Mesendoderm (in vitro differentiated cells): ENCODE measurements around the gene VOPP1.

Experiments used
- DNase-seq: peaks from one replicate; pipeline ENCODE4 v3.0.0; 2013
- H2AK5ac ChIP-seq: 2 replicates; pipeline ENCODE4 v1.6.1; 2013; ENCODE audit warnings: low read length, inconsistent platforms
- H2BK120ac ChIP-seq: 2 replicates; pipeline ENCODE4 v1.6.1; 2013; ENCODE audit warnings: low read depth, mild to moderate bottlenecking, low read length, moderate library complexity, mixed read lengths
- H2BK15ac ChIP-seq: replicated peaks from 2 replicates; pipeline ENCODE4 v1.6.1; 2013; ENCODE audit warnings: low read depth, mild to moderate bottlenecking, moderate library complexity
- H2BK5ac ChIP-seq: 2 replicates; pipeline ENCODE4 v1.6.1; 2013; ENCODE audit warnings: low read length, inconsistent platforms
- H3K18ac ChIP-seq: 2 replicates; pipeline ENCODE4 v1.6.1; 2013; ENCODE audit warnings: mild to moderate bottlenecking, low read length, mixed read lengths
- H3K23ac ChIP-seq: one replicate; pipeline ENCODE4 v1.6.1; 2013; ENCODE audit warnings: low read length
- H3K27ac ChIP-seq: 2 replicates; pipeline ENCODE4 v1.5.1; 2013; ENCODE audit warnings: low read depth, mild to moderate bottlenecking, inconsistent platforms, low read length, moderate library complexity
- H3K27me3 ChIP-seq: 2 replicates; pipeline ENCODE4 v1.6.1; 2013; ENCODE audit warnings: low read length, control low read depth, mild to moderate bottlenecking, inconsistent platforms; ENCODE audit not compliant: insufficient read depth, poor library complexity
- H3K36me3 ChIP-seq: 2 replicates; pipeline ENCODE4 v1.6.1; 2013; ENCODE audit warnings: low read length, inconsistent platforms; ENCODE audit not compliant: control insufficient read depth, insufficient read depth
- H3K4ac ChIP-seq: one replicate; pipeline ENCODE4 v1.6.1; 2013; ENCODE audit warnings: low read depth, mild to moderate bottlenecking, low read length, moderate library complexity
- H3K4me1 ChIP-seq: 2 replicates; pipeline ENCODE4 v1.6.1; 2013; ENCODE audit warnings: low read depth, low read length, inconsistent platforms; ENCODE audit not compliant: control insufficient read depth
- H3K4me2 ChIP-seq: 2 replicates; pipeline ENCODE4 v1.6.1; 2013; ENCODE audit warnings: low read length
- H3K4me3 ChIP-seq: 2 replicates; pipeline ENCODE4 v1.5.1; 2013; ENCODE audit warnings: mild to moderate bottlenecking, low read length
- H3K56ac ChIP-seq: one replicate; pipeline ENCODE4 v1.6.1; 2013; ENCODE audit warnings: low read length
- H3K79me1 ChIP-seq: 2 replicates; pipeline ENCODE4 v1.6.1; 2013; ENCODE audit warnings: low read length, inconsistent platforms
- H3K79me2 ChIP-seq: 2 replicates; pipeline ENCODE4 v1.6.1; 2013; ENCODE audit warnings: mild to moderate bottlenecking, low read length; ENCODE audit not compliant: control insufficient read depth, insufficient read depth
- H3K9ac ChIP-seq: 2 replicates; pipeline ENCODE4 v1.6.1; 2013; ENCODE audit warnings: low read length, inconsistent platforms
- H4K5ac ChIP-seq: one replicate; pipeline ENCODE4 v1.6.1; 2013; ENCODE audit warnings: low read length
- H4K8ac ChIP-seq: one replicate; pipeline ENCODE4 v1.6.1; 2013; ENCODE audit warnings: low read depth, mild to moderate bottlenecking, control low read depth, low read length, moderate library complexity
- WGBS: extraction: QIAGEN DNeasy Blood & Tissue Kit; methylation state at CpG from one replicate; pipeline ENCODE4 v1.1.7; 2013; ENCODE audit warnings: low lambda C conversion rate, missing lambda C conversion rate; ENCODE audit not compliant: insufficient coverage; ENCODE audit errors: extremely low coverage; 5-methylcytosine and 5-hydroxymethylcytosine counted together

VOPP1 gene

DNA sequence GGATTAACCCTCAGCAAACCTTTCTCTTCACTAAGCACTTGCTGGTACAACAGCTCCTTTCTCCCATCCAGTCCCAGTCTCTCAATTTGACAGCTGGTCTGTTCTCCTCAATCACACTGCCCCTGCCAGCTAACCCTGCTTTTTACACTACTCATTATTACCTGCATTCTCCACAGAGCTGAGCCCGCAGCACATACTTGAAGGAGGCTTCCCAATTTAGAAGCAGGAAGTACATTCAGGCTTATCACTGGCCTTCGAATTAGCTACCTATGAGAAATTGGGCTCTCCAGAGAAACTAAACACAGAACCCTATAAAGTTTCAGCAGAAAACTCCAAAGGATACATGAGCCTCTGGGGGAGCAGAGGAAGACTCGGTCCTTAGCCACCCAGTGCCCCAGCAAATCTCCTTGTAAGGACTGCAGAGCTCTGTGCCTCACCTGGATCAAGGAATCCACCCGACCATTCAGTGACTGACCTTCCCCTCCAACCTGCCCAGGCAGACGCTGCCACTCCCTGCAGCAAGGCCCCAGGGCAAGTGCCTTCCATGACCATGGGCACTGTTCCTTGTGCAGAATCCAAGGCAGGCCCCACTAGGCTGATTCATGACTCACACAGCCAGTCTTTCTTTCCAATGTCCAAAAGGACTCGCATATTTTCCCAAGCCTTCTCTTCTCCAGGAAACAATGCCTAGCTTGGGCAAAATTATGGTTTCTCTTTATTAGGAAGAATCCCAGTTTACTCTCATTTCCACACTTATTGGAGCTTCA lies 68.0 kb downstream of the VOPP1 start:
- no CpG with 5 or more reads among the region's 6 CpGs for WGBS
- Histone ChIP-seq H3K36me3 (no peaks in the 10 kb centered on the region), H2BK120ac (no peak overlapping the region), H3K4me3 (no peak overlapping the region), H2AK5ac (no peak overlapping the region), H3K79me2 (peaks cover 2% of the 10 kb centered on the region), H3K4ac (no peak overlapping the region), H3K4me1 (no peaks in the 10 kb centered on the region), H3K23ac (no peak overlapping the region), H3K18ac (no peak overlapping the region), H3K4me2 (no peak overlapping the region), H3K79me1 (peaks cover 5% of the 10 kb centered on the region), H3K9ac (no peak overlapping the region), H2BK5ac (no peak overlapping the region), H4K5ac (no peak overlapping the region), H3K27me3 (no peaks in the 10 kb centered on the region), H2BK15ac (no peak overlapping the region), H3K56ac (no peak overlapping the region), H3K27ac (no peak overlapping the region), H4K8ac (no peak overlapping the region)
- DNase-seq = peak; percentile 13

DNA sequence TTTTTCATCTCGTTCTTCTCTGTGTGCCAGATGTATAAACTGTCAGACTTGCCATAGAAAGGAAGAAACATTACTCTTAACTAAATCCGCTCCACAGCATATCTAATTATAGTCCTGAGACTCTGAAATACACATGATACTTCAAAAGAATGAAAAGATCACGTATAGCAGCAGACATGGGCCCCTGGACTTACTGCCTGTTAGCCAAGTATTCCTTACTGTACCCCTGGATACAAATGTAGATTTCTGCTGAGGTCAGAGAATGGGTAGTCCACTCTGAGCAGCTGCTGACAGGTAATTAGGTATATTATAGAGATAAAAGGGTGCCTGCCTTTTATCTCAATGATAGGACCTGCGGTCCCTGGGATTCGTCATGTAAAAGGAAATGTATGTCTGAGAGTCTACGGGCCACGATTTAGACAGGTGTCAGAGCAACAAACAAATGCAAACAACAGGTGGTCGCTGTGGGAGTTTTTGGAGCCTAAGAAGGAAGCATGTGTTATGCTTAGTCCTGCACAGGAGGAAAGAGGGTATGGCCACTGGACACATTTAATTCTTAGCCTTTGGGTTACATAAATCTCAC lies 69.4 kb downstream of the VOPP1 start:
- H3K4me3 ChIP-seq = no peak overlapping the region
- H3K23ac ChIP-seq = no peak overlapping the region
- H3K27me3 ChIP-seq = no peaks in the 10 kb centered on the region
- no peak overlapping the region for H2BK120ac ChIP-seq
- H2BK5ac ChIP-seq = no peak overlapping the region
- H4K8ac ChIP-seq = no peak overlapping the region
- no peak overlapping the region for H2BK15ac ChIP-seq
- H3K4ac ChIP-seq = no peak overlapping the region
- WGBS = no CpG with 5 or more reads among the region's 8 CpGs
- H3K79me1 ChIP-seq = peaks cover 5% of the 10 kb centered on the region
- H3K56ac ChIP-seq = no peak overlapping the region
- no peak overlapping the region for H4K5ac ChIP-seq
- DNase-seq = no peak
- no peaks in the 10 kb centered on the region for H3K4me1 ChIP-seq
- H2AK5ac ChIP-seq = no peak overlapping the region
- no peak overlapping the region for H3K18ac ChIP-seq
- H3K79me2 ChIP-seq = peaks cover 2% of the 10 kb centered on the region
- H3K36me3 ChIP-seq = no peaks in the 10 kb centered on the region
- H3K27ac ChIP-seq = no peak overlapping the region
- no peak overlapping the region for H3K9ac ChIP-seq
- no peak overlapping the region for H3K4me2 ChIP-seq

DNA sequence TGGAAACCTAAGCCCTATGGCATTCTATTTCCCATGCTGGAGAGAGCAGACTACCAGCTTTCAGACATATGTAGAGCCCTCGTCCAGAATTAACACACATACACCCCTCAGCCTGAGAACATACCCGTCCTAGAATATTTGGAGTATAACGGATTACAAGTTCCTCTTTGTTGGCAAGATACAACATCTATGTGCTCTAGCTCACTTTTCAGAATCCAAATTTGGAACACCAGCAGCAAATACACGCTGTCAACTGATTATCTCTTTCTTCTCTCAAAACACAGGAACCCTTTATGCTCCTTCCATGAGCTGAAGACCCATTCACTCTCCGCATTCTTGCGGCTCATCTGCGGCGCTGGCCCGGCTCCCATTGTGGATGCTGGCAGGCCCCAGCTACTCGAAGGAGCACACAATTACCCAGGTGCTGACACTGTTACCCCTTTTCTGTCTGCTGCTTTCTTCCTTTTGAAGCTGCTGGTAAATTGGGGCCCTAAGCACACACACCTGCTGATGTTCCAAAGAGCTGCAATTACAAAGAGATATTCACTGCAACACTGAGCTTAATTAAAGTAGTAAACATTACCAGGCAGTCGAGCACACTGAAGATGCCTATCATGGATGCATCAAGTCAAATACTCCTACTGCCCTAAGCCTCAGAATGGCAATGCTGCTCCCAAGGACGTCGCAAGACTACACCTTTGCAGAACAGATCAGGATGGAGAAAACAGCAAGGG lies 70.0 kb downstream of the VOPP1 start:
- peaks cover 2% of the 10 kb centered on the region for H3K79me2 ChIP-seq
- H3K4ac ChIP-seq = no peak overlapping the region
- no peak overlapping the region for H3K4me3 ChIP-seq
- no CpG with 5 or more reads among the region's 13 CpGs for WGBS
- H3K23ac ChIP-seq = no peak overlapping the region
- H2BK15ac ChIP-seq = no peak overlapping the region
- no peak overlapping the region for H2AK5ac ChIP-seq
- no peaks in the 10 kb centered on the region for H3K4me1 ChIP-seq
- no peak overlapping the region for H4K8ac ChIP-seq
- H3K27ac ChIP-seq = no peak overlapping the region
- H2BK5ac ChIP-seq = no peak overlapping the region
- H3K9ac ChIP-seq = no peak overlapping the region
- no peak overlapping the region for H4K5ac ChIP-seq
- no peaks in the 10 kb centered on the region for H3K36me3 ChIP-seq
- no peak for DNase-seq
- H2BK120ac ChIP-seq = no peak overlapping the region
- H3K4me2 ChIP-seq = no peak overlapping the region
- H3K79me1 ChIP-seq = peaks cover 5% of the 10 kb centered on the region
- no peaks in the 10 kb centered on the region for H3K27me3 ChIP-seq
- H3K18ac ChIP-seq = no peak overlapping the region
- no peak overlapping the region for H3K56ac ChIP-seq

DNA sequence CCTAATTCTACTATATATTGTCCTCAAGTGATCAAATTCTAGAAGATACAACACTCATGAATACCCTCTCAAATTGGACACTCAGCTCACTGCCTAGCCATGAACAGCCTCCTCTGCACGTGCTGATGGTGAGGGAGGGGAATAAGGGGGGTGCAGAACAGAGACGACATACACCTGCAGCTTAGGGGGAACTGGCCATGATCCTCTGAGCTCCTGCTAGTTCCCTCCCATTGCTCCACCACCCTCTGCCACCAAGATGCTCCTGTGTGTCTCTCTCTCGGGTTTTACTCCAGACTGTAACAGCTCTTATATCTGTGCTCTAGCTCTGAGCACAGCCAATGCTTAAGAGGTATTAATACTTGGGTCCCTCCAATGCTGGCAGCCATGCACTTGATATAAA lies 70.7 kb downstream of the VOPP1 start:
- Histone ChIP-seq H2AK5ac (no peak overlapping the region), H2BK120ac (no peak overlapping the region), H3K18ac (no peak overlapping the region), H3K23ac (no peak overlapping the region), H3K27me3 (no peaks in the 10 kb centered on the region), H2BK5ac (no peak overlapping the region), H2BK15ac (no peak overlapping the region), H3K9ac (no peak overlapping the region), H3K4me3 (no peak overlapping the region), H4K5ac (no peak overlapping the region), H3K56ac (no peak overlapping the region), H3K79me1 (peaks cover 5% of the 10 kb centered on the region), H4K8ac (no peak overlapping the region), H3K4me1 (no peaks in the 10 kb centered on the region), H3K4me2 (no peak overlapping the region), H3K4ac (no peak overlapping the region), H3K79me2 (peaks cover 2% of the 10 kb centered on the region), H3K27ac (no peak overlapping the region), H3K36me3 (no peaks in the 10 kb centered on the region)
- no peak for DNase-seq
- no CpG with 5 or more reads among the region's 3 CpGs for WGBS

DNA sequence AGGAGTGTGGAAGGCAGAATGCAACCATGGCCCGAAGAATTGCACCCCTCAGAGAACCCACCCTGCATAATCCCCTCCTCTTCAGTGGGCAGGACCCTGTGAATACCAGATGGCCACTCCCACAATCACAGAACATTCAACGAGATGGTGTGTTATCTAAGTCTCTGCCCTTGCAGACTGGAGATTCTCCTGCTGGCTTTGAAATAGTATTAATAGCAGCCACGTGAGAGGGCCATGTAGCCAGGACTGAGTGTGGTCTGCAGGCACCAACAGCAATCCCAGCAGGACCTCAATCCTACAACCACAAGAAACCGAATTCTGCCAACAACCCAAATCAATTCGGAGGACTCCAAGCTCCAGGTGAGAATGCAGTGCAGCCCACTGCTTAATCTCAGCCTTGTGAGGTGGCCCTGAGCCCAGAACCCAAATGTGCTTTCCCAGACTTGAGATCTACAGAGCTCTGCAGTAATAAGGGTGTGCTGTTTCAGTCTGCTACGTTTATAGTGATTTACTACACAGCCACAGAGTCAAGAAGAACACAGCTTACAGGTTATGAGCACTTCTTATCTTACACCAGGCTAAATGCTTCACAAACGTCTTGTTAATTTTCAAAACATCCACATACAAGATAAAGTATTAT lies 72.1 kb downstream of the VOPP1 start:
- H3K27ac ChIP-seq = no peak overlapping the region
- no peaks in the 10 kb centered on the region for H3K27me3 ChIP-seq
- no peak for DNase-seq
- peaks cover 2% of the 10 kb centered on the region for H3K79me2 ChIP-seq
- H2BK5ac ChIP-seq = no peak overlapping the region
- H3K18ac ChIP-seq = no peak overlapping the region
- H4K8ac ChIP-seq = no peak overlapping the region
- no peak overlapping the region for H3K56ac ChIP-seq
- no peaks in the 10 kb centered on the region for H3K4me1 ChIP-seq
- H3K36me3 ChIP-seq = no peaks in the 10 kb centered on the region
- H3K4me2 ChIP-seq = no peak overlapping the region
- H3K79me1 ChIP-seq = peaks cover 5% of the 10 kb centered on the region
- H3K4ac ChIP-seq = no peak overlapping the region
- no peak overlapping the region for H2BK120ac ChIP-seq
- WGBS = no CpG with 5 or more reads among the region's 7 CpGs
- no peak overlapping the region for H3K9ac ChIP-seq
- no peak overlapping the region for H2BK15ac ChIP-seq
- no peak overlapping the region for H4K5ac ChIP-seq
- no peak overlapping the region for H3K4me3 ChIP-seq
- H2AK5ac ChIP-seq = no peak overlapping the region
- no peak overlapping the region for H3K23ac ChIP-seq
